ENCODE results near the gene MYO10.

The MYO10 gene

GRCh38 chr5:16937503-16938161, 1.5 kb upstream of the MYO10 start:
- peak; percentile 13 for DNase-seq

GRCh38 chr5:16936989-16937438, 926 bp upstream of the MYO10 start:
- DNase-seq, result peak; percentile 3

GRCh38 chr5:16935231-16936149, 598 bp downstream of the MYO10 start:
- DNase-seq, result peak; percentile 55

GRCh38 chr5:16934677-16935153, 1.4 kb downstream of the MYO10 start:
- DNase-seq, result no peak

GRCh38 chr5:16934123-16934522, 2.0 kb downstream of the MYO10 start:
- DNase-seq, result peak; percentile 63

- no peak for DNase-seq
Measured at GRCh38 chr5:16933337-16933736, 2.8 kb downstream of the MYO10 start.

GRCh38 chr5:16932401-16932800, 3.7 kb downstream of the MYO10 start:
- no peak for DNase-seq

GRCh38 chr5:16931334-16932110, 4.6 kb downstream of the MYO10 start:
- DNase-seq, result no peak

GRCh38 chr5:16930496-16930895, 5.6 kb downstream of the MYO10 start:
- DNase-seq, result no peak

GRCh38 chr5:16929831-16930230, 6.3 kb downstream of the MYO10 start:
- DNase-seq, result no peak

- no peak for DNase-seq
Measured at GRCh38 chr5:16929347-16929746, 6.7 kb downstream of the MYO10 start.

- no peak for DNase-seq
Measured at GRCh38 chr5:16927613-16928012, 8.5 kb downstream of the MYO10 start.

- DNase-seq, result no peak
Measured at GRCh38 chr5:16926417-16926816, 9.7 kb downstream of the MYO10 start.

GRCh38 chr5:16924206-16924605, 11.9 kb downstream of the MYO10 start:
- DNase-seq, result no peak

- DNase-seq, result no peak
Measured at GRCh38 chr5:16922430-16922829, 13.7 kb downstream of the MYO10 start.

- DNase-seq, result no peak
Measured at GRCh38 chr5:16921211-16921610, 14.9 kb downstream of the MYO10 start.

GRCh38 chr5:16920109-16920816, 15.8 kb downstream of the MYO10 start:
- no peak for DNase-seq

- no peak for DNase-seq
Measured at GRCh38 chr5:16918891-16919671, 17.0 kb downstream of the MYO10 start.

- no peak for DNase-seq
Measured at GRCh38 chr5:16918156-16918555, 17.9 kb downstream of the MYO10 start.

- no peak for DNase-seq
Measured at GRCh38 chr5:16916262-16916878, 19.7 kb downstream of the MYO10 start.

- DNase-seq, result no peak
Measured at GRCh38 chr5:16914584-16914983, 21.5 kb downstream of the MYO10 start.

Measured in stimulated activated CD4-positive, alpha-beta T cell treated with anti-CD3 and anti-CD28 coated beads, Interleukin-15, amount 100 ng/mL, for 24 hours (primary cell).